ENCODE measurements around the gene TNNT1. TPM values are rescaled to one million over a fixed set of nuclear protein-coding genes. Genes with fewer than 3 reads are reported as not detected.

Gene TNNT1
- polyA plus RNA-seq, 1 of the 3 experiments (the other 2 are of a cell fraction): 39.5 TPM

- TF ChIP-seq POLR2AphosphoS5 (IDR thresholded peaks at IDR 0.05; ENCODE audit: low read depth, low read length) (no peak), FOXM1 (IDR thresholded peaks at IDR 0.05; ENCODE audit: low read depth) (no peak), RAD21 (IDR thresholded peaks at IDR 0.05; ENCODE audit: low read length) (no peak), NRF1 (IDR thresholded peaks at IDR 0.05; ENCODE audit: low read depth, low read length) (no peak), FOXJ3 (CRISPR knock-in tag; IDR thresholded peaks at IDR 0.05) (no peak), YY1 (IDR thresholded peaks at IDR 0.05; ENCODE audit: low read depth) (no peak), RCOR1 (IDR thresholded peaks at IDR 0.05; ENCODE audit: low read length) (no peak), USF2 (IDR thresholded peaks at IDR 0.05; ENCODE audit: borderline replicate concordance, low read depth, low read length) (no peak), RFX5 (IDR thresholded peaks at IDR 0.05; ENCODE audit: low read length) (no peak), TAF1 (IDR thresholded peaks at IDR 0.05; ENCODE audit: borderline replicate concordance, low read depth, low read length) (no peak), CTCF (IDR thresholded peaks at IDR 0.05) (no peak), GABPA (IDR thresholded peaks at IDR 0.05; ENCODE audit: low read depth) (no peak), RXRA (IDR thresholded peaks at IDR 0.05; ENCODE audit: borderline replicate concordance, low read depth) (no peak), SMC3 (IDR thresholded peaks at IDR 0.05; ENCODE audit: low read depth, low read length) (no peak), MXI1 (IDR thresholded peaks at IDR 0.05; ENCODE audit: low read depth, low read length) (no peak), NFIC (IDR thresholded peaks at IDR 0.05; ENCODE audit: borderline replicate concordance) (no peak), EZH2phosphoT487 (IDR thresholded peaks at IDR 0.05; ENCODE audit: borderline replicate concordance, low read depth) (no peak), USF1 (IDR thresholded peaks at IDR 0.05; ENCODE audit: borderline replicate concordance, low read depth) (no peak), ZBTB33 (IDR thresholded peaks at IDR 0.05; ENCODE audit: borderline replicate concordance, low read depth) (no peak)
- WGBS (ENCODE audit: low lambda C conversion rate): 99% methylated on average over 9 of the region's 9 CpGs
- Histone ChIP-seq H4K20me1 (ENCODE audit: insufficient read depth) (peaks cover 52% of the 10 kb centered on the region), H3K9ac (no peak overlapping the region), H3K4me2 (peak overlapping the region; percentile 96; the same call in 1 of the 2 replicates), H3K9me2 (no peaks in the 10 kb centered on the region), H2AFZ (ENCODE audit: low read depth) (no peak overlapping the region), H3F3A (replicated peaks; ENCODE audit: insufficient read depth) (peaks cover 5% of the 10 kb centered on the region), H3K36me3 (replicated peaks in 1 of 2; ENCODE audit: control insufficient read depth in 1 of 2, insufficient read depth in 2 of 2, low read length in 1 of 2) (peaks cover 0 to 10% of the 10 kb centered on the region in 2 experiments), H3K79me2 (ENCODE audit: insufficient read depth) (peaks cover 63% of the 10 kb centered on the region), H3K9me3 (no peaks in the 10 kb centered on the region), H3K4me1 (ENCODE audit: control insufficient read depth in 1 of 2, insufficient read depth in 2 of 2, low read depth in 1 of 2, low read length in 1 of 2) (peaks cover 9 to 27% of the 10 kb centered on the region in 2 experiments; a peak in 3 of 4 replicates), H3K27me3 (ENCODE audit: insufficient read depth) (no peaks in the 10 kb centered on the region), H3K27ac (ENCODE audit: low read depth in 2 of 2, low read length in 1 of 2) (peak overlapping the region in 1 of 2 experiments; percentile 66; a peak in 2 of 4 replicates), H3K4me3 (ENCODE audit: low read depth in 2 of 2, low read length in 1 of 2) (no peak overlapping the region)
- ChIA-PET POLR2A (no interaction called here), CTCF (interaction anchor here (6.2 kb wide), 1 partner anchor 26 kb away, joined by 38 read pairs; no protein-coding TSS in a partner anchor)
- DNase-seq: peak; percentile 14
Measured at GRCh38 chr19:55114566-55115145, 34.4 kb downstream of the TNNT1 start.
